BJ (cell line): ENCODE results near the gene CHMP2B. TPM values are rescaled to one million over a fixed set of nuclear protein-coding genes. Genes with fewer than 3 reads are reported as not detected.
"Not testable (repeated sequence)": the region's sequence is repeated elsewhere in the genome, so short reads cannot be mapped to it uniquely, and the experiment has no call there.

Experiments used
- CTCF ChIA-PET: fragments of 350-600 bp; formaldehyde crosslinking; extraction: SDS; loops from one replicate; lab custom pipeline; 2021; ENCODE audit warnings: antibody characterized with exemption, inconsistent platforms; lab: Yijun Ruan, JAX
- POLR2A ChIA-PET: fragments of 300-600 bp; sonication (Branson Sonifier 250); formaldehyde crosslinking; extraction: SDS; loops from one replicate; lab custom pipeline; 2021; ENCODE audit warnings: antibody characterized with exemption; lab: Charles Lee
- DNase-seq: peaks from one replicate; pipeline ENCODE4 v3.0.0-alpha.2; 2011; ENCODE audit warnings: low read depth
- H3K27me3 ChIP-seq: 2 replicates; pipeline ENCODE4 v1.6.0; 2011; ENCODE audit warnings: low read length; ENCODE audit not compliant: control insufficient read depth, insufficient read depth
- H3K36me3 ChIP-seq: 2 replicates; pipeline ENCODE4 v1.5.1; 2011; ENCODE audit warnings: low read length; ENCODE audit not compliant: control insufficient read depth, insufficient read depth
- H3K4me3 ChIP-seq: 2 replicates; pipeline ENCODE4 v1.5.1; 2011; ENCODE audit warnings: low read depth, mild to moderate bottlenecking, control low read depth, low read length
- polyA plus RNA-seq: library from polyadenylated mRNA; depleted of rRNA; stranded (reverse); fragments of >200 nt; gene quantifications from 2 replicates; pipeline ENCODE4 v1.2.3, GENCODE V29; 2011
- TF ChIP-seq, protein P1 (sequence below): IDR thresholded peaks from 2 replicates; pipeline ENCODE4 v1.5.1; 2011; ENCODE audit warnings: low read depth, mild to moderate bottlenecking, control low read depth, inconsistent platforms, low read length, moderate library complexity; ENCODE audit not compliant: insufficient read depth

The CHMP2B gene
- polyA plus RNA-seq, 1 experiment, result 13.4 TPM

DNA sequence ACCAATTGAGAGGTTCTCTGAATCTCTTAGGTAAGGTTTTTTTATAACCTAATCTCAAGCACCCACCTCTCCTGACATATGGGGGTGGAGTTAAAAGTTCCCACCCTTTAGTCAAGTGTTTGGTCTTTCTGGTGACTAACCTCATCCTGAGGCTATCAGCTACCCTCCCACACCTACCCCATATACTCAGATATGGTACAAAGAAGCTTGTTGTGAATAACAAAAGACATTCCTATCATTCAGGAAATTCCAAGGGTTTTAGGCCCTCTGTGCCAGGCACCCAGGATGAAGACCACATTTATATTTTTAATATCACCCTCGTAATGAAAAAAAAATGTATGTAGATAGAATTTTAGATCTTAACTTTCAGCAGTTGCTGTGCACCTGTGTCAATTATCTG lies 9.0 kb downstream of the CHMP2B start:
- CTCF ChIA-PET, result interaction anchor here (0.6 kb wide), 1 partner anchor 120 kb away, joined by 4 read pairs; no protein-coding TSS in a partner anchor

DNA sequence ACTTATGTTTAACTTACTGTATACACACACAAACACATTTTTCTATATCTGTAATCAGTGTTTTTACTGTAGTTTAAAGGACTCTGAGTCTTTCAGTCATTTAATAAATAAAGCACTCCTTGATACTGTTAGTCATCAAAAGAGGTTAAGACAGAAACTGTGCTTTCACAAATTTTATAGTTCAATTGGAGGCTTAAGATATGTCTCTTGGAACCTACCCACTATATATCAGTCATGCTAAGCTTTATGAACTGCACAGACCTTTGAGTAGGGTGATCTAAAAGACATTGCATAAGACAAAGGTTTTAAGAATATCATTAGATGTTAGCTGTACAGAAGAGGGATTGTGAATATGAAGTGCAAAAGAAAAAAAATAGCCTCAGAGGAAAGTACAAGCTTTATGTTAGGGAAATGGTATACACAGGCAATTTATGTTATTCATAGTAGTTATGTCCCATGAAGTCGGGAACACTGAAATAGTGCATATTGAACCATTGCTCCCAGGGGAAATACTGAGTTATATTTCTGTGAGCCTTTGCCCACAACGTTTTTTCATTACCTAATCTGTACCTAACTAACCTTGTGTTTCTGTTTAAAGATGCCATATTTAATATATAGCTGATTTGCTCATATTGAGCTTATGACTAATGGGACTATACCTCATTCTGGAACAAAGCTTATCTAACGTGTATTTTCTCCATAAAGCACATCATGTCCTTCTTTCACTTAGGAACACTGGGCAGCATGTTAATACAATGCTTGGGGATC lies 19.7 kb downstream of the CHMP2B start:
- no peak overlapping the region for H3K4me3 ChIP-seq
- DNase-seq, result no peak
- TF ChIP-seq, protein P1, sequence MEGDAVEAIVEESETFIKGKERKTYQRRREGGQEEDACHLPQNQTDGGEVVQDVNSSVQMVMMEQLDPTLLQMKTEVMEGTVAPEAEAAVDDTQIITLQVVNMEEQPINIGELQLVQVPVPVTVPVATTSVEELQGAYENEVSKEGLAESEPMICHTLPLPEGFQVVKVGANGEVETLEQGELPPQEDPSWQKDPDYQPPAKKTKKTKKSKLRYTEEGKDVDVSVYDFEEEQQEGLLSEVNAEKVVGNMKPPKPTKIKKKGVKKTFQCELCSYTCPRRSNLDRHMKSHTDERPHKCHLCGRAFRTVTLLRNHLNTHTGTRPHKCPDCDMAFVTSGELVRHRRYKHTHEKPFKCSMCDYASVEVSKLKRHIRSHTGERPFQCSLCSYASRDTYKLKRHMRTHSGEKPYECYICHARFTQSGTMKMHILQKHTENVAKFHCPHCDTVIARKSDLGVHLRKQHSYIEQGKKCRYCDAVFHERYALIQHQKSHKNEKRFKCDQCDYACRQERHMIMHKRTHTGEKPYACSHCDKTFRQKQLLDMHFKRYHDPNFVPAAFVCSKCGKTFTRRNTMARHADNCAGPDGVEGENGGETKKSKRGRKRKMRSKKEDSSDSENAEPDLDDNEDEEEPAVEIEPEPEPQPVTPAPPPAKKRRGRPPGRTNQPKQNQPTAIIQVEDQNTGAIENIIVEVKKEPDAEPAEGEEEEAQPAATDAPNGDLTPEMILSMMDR, result no peak
- ChIA-PET CTCF (interaction anchor here (0.7 to 3.6 kb wide), 2 partner anchors 13 to 180 kb away, joined by 3 to 18 read pairs; no protein-coding TSS in a partner anchor), POLR2A (no interaction called here)
- no peaks in the 10 kb centered on the region for H3K27me3 ChIP-seq
- no peaks in the 10 kb centered on the region for H3K36me3 ChIP-seq

More for the DNA sequence above, 9.0 kb downstream of the CHMP2B start:
- Histone ChIP-seq H3K36me3 (no peaks in the 10 kb centered on the region), H3K27me3 (no peaks in the 10 kb centered on the region), H3K4me3 (no peak overlapping the region)
- POLR2A ChIA-PET, result no interaction called here
- no peak for DNase-seq
- TF ChIP-seq, protein P1, result no peak

DNA sequence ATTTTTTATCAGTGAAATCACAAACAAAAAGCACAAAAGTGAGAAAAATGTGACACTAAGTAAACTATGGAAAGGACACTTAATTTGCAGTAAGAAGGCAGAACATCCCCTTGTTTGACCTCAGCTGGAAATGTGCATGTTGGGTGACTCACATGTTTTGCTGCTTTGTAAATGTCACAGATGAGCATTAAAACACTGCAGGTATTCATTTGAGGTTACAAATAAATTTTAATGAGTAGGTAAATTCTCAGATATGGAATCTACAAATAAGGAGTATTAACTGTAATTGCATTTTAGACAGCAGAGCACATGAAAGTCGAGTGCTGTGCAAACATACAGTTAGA lies 20.3 kb downstream of the CHMP2B start:
- TF ChIP-seq, protein P1, result no peak
- POLR2A ChIA-PET, result no interaction called here
- Histone ChIP-seq H3K27me3 (no peaks in the 10 kb centered on the region), H3K4me3 (no peak overlapping the region), H3K36me3 (no peaks in the 10 kb centered on the region)
- no peak for DNase-seq
- CTCF ChIA-PET, result interaction anchor here (0.7 to 3.6 kb wide), 2 partner anchors 13 to 181 kb away, joined by 3 to 18 read pairs; no protein-coding TSS in a partner anchor

DNA sequence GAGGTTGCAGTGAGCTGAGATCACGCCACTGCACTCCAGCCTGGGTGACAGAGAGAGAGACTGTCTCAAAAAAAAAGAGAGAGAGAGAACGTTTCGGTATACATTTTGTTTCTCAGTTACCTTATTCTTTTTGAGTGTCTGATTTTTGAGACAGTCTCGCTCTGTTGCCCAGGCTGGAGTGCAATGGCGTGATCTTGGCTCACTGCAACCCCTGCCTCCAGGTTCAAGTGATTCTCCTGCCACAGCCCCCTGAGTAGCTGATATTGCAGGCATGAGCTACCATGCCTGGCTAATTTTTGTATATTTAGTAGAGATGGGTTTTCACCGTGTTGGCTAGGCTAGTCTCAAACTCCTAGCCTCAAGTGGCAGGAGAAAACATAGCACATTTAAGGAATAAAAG lies 21.1 kb downstream of the CHMP2B start:
- DNase-seq, H3K36me3 ChIP-seq, H3K4me3 ChIP-seq, POLR2A ChIA-PET, H3K27me3 ChIP-seq: not testable (repeated sequence)
- CTCF ChIA-PET, result interaction anchor here (0.8 to 3.6 kb wide), 2 partner anchors 12 to 14 kb away, joined by 3 to 18 read pairs; no protein-coding TSS in a partner anchor

DNA sequence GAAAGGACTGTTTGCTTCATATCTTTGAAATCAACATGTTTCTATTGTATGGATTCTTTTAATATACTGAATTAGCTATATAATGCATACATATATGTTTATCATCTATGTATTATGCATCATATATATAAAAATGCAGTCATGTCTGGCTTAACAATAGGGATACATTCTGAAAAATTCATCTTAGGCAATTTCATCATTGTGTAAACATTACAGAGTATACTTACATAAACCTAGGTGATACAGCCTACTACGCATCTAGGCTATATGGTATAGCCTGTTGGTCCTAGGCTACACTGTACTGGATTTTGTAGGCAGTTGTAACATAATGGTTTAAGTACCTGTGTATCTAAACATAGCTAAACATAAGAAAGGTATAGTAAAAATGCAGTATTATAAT lies 21.7 kb downstream of the CHMP2B start:
- no peaks in the 10 kb centered on the region for H3K36me3 ChIP-seq
- H3K27me3 ChIP-seq, result no peaks in the 10 kb centered on the region
- CTCF ChIA-PET, result interaction anchor here (0.8 to 3.6 kb wide), 2 partner anchors 11 to 13 kb away, joined by 3 to 18 read pairs; no protein-coding TSS in a partner anchor
- no peak overlapping the region for H3K4me3 ChIP-seq
- TF ChIP-seq, protein P1, result no peak
- DNase-seq, result no peak
- POLR2A ChIA-PET, result no interaction called here
